NK-92 treated with Interleukin-12 subunit alpha and Interleukin-12 subunit beta, amount 100 ng/mL, for 24 hours (cell line): ENCODE results near the gene BRAT1.
"Not testable (repeated sequence)": the region's sequence is repeated elsewhere in the genome, so short reads cannot be mapped to it uniquely, and the experiment has no call there.

Experiments used
- DNase-seq: peaks from one replicate; lab custom pipeline; 2025; lab: John Stamatoyannopoulos, UW

BRAT1 gene

DNA sequence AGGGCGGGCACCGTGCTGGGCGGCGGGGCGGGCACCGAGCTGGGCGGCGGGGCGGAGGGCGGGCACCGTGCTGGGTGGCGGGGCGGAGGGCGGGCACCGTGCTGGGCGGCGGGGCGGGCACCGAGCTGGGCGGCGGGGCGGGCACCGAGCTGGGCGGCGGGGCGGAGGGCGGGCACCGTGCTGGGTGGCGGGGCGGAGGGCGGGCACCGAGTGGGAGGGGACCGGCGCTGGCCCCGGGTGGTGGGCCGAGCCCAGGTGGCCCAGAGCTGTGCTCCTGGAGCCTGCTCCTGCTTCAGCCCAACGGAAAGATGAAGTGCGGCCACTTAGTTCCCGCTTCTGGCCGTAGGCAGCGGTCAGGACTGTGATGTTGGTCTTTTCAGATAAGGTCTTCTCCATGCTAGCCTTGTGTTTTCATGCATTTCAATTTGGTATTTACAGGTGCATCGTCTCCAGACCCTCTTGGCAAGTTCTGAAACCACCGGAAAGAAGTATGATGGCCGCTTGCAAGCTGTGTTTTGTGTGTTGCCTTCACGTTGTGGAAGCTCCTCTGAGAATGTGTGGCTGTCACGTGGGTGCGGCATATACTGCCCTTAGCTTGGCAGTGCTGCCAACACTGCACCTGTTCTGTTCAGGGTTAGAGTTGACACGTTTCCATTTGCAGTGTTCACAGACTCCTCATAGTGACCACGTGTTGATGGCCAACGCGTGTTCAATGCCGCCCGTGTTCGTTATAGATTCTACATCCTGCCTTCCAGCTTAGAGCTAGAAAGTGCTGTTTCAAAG is 28.7 kb upstream of the BRAT1 start:
- DNase-seq, result no peak

DNA sequence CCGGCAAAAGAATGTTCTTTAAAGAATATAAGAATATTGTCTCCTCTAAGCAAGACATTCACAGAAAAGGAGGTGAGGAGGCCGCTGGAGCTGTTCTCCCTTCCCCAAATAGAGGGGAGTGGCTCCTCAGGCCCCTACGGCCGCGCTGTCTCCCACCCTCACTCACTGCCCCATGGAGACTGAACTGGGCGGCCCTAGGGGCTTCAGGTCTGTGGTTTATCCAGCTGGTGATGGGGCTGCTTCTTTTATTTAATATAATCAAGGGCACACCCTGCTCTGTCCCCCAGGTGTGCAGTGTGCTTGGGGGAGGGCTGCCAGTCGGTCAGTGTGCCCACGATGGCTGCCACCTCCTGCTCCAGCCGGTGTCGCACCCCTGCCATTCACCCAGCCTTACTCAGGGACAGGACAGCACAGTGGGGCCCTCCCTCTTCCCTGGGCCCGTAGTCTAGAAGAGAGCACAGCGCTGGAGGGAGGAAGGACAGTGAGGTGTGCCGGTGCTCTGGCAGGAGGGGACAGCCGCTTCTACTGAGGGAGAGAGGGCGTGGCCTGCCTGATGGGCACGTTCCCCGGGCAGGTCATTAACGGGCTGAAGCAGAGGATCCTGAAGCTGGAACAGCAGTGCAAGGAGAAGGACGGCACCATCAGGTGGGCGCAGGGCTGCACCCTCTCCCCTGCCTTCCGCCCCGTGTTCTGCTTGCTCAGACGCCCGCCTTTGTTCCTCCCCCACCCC is 26.8 kb upstream of the BRAT1 start:
- DNase-seq, result no peak

DNA sequence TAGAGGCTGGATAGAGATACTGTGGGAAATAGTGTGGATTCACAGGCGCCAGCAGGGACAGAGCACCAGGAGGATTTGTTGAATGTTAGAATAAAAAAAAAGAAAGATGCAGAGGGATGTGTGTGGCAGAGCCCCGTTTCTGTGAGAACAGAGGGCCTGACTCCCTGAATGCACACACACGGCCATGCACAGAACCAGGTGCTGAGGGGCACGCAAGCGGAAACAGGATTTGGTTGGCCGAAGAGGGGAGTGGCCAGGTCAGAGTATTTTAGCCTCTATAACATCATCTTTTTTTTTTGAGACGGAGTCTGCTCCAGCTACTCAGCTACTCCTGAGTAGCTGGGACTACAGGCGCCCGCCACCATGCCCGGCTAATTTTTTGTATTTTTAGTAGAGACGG is 25.3 kb upstream of the BRAT1 start:
- no peak for DNase-seq

DNA sequence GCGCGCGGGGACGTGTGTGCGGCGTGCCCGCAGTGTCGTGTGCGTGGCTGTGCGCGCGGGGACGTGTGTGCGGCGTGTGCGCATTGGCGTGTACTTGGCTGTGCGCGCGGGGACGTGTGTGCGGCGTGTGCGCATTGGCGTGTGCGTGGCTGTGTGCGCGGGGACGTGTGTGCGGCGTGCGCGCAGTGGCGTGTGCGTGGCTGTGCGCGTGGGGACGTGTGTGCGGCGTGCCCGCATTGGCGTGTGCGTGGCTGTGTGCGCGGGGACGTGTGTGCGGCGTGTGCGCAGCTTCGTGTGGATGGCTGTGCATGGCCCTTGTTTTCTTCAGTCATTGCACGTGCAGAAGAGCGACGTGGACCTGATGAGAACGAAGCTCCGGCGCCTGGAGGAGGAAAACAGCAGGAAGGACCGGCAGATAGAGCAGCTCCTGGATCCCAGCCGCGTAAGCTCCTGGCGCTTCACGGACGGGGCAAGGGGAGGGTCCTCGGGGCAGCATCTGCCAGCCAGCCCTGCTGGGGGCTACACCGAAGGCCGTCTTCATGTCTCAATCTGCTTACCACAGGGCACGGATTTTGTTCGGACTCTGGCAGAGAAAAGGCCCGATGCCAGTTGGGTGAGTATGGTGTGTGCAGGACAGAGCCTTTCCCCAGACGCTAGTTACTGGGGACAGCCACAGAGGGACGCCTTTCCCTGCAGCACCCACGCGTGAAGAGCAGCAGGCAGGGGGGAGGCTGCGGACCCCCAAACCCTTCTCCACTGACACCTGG is 22.8 kb upstream of the BRAT1 start:
- DNase-seq, result no peak

DNA sequence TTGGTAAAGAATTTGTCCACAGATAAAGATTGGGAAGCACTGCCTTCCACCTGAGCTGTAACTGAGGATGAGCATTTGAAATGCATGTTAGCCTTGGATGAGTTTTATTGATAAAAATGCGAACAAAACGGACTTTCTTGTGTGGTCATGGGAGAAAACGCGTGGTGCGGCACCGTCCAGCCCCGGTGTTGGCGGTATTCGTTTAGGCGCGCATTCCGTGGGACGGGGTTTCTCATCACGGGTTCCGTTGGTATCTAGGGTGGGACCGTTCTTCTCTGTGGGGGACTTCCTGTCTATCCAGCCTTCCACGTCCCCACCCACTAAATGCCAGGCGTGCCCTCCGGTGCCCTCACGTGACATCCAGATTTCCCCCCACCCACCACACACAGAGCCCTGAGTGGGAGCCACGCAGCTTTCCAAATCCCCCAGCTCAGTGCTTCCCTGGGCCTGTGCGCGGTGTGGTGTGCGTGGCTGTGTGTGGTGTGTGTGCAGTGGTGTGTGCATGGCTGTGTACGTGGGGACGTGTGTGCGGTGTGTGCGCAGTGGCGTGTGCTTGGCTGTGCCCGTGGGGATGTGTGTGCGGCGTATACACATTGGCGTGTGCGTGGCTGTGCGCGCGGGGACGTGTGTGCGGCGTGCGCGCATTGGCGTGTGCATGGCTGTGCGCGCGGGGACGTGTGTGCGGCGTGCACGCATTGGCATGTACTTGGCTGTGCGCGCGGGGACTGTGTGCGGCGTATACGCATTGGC is 21.6 kb upstream of the BRAT1 start:
- DNase-seq, result no peak

DNA sequence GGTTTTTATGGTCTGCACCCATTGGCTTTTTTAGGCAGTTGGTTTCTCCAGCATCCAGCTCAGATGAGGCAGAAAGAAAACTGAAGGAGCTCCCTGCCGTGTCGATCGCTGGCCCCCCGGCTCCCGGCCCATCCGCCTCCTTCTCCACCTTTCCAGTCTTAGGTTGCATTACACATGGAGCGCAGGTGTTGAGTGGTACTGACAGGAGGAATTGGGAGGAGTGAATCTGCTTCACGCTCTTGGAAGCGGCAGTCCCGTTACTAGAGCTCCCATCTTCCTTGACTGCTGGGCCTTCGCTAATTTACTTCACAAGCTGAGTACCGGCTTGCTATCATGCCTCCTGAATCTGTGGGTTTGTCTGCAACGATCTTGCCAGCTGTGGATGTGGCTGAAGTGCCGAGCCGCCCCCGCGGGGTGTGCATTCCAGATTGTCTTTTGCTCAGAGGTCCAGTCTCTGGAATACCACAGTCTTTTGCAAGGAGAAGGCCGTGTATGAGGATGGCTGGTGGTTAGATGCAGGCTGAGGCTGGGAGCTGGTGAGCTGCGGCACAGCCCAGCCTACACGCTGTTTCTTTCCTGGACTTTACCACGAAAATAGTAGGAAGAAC is 20.5 kb upstream of the BRAT1 start:
- DNase-seq, result no peak

- DNase-seq, result no peak
These were observed 19.9 kb upstream of the BRAT1 start for GRCh38 chr7:2575046-2575732.

- DNase-seq, result no peak
These were observed 18.4 kb upstream of the BRAT1 start for GRCh38 chr7:2573761-2574160.

- DNase-seq, result no peak
These were observed 16.9 kb upstream of the BRAT1 start for GRCh38 chr7:2572101-2572842.

DNA sequence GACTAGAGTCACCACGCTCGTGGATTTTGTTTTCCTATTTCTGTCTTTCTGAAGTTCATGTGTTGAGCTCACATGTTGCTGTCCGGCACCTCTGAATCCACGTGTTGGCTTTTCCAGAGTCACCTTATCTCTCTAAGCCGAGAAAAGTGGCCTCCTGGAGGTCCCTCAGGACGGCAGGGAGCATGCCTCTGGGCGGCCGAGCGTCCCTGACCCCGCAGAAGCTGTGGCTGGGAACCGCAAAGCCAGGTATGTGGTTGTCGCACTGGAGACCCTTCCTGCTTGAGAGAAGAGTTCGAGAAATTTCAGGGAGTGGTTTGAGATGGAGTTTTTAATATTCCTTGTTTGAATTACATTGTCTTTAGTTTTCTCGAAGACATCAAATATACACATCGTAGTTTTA is 16.1 kb upstream of the BRAT1 start:
- DNase-seq, result no peak

DNA sequence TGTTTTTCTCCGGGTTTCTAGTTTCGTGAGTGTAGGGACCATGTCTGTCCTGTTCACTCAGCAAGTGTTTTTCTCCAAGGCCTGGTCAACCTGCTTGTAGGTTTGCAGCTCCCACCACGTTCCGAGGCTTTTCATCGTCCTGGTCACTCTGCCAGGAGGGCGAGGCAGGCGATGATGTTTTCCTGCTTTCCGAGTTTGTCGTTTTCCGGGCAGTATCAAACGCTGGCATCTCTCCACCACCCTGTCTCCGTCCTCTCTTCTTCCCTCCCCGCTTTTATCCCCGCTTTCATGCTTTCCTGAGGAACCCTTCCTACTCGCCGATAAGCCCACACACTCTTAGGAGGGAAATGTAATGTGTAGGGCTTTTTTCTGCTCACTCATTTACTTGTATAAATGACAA is 14.7 kb upstream of the BRAT1 start:
- no peak for DNase-seq

DNA sequence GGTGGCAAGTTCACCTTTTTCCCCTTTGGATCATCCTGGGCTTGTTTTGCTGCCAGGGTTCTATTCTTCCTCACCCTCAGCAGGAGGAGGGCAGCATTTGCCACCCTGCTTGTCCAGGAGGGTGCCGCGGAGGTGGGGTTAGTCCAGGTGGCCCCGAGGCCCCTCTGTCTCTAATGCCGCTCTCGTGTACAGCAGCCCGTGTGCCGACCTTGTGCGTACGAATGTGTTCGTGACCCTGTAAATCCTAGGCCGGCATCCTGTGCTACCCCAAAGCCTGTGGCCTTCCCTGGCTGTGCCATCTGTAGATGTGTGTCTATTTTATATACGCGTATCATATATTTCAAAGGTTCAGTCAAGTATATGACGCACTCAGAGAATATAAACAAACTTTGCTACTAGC is 14.1 kb upstream of the BRAT1 start:
- DNase-seq, result no peak

DNA sequence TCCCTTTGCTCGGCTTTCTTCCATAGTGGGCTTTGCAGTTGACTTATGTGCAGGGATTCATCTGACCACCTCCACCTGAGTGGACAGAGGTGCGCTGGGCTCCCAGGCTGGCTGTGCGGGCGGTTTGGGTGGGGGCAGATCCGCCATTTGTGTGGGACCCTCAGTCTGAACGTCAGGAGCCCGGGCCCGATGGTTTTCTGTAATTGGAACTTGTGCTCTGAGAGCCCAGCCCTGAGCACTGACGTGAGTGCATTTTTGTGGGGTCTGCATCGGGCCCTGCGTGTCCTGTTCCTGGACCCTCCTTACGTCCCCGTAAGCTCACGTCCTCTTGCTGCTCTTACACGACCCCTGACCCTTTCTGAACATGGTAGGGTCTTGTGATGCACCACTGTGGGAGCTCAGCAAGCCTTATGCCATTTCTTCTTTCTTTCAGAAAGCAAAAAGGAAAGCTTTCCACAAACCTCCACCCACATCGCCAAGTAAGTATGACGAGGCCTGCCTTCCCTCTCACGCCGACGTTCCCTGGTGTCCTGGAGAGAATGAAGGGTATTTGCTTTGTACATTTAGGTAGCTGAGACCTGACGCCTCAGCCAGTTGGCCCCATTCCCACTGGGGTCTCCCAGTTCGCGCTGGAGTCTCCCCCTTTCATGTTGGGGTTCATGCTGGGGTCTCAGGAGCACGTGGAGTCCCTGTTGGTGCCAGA is 13.3 kb upstream of the BRAT1 start:
- no peak for DNase-seq

DNA sequence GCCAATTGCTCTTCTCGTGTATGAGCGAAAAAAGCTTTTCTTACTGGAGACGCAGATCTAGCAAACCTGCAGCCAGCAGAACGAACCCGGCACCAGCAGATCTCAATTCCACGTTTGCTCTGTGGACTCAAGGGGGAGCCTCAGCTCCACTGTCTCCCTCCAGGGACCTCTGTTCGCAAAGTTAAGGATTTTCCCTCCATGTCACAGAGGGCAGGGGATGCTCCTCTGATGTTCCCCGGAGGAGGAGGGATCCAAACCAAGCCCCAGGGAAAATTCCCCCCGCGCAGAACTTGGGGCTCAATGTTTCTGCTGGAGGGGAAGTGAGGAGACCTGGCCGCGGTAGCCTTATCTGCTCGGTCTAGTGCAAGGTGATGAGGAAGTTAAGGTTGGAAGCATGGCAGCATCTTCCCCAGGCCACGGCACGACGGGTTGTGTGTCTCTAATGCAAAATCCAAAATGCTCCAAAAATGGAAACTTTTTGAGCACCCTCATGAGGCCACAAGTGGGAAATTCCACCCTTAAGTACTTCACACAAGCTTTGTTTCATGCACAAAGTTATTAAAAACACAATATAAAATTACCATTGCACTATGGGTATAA is 12.5 kb upstream of the BRAT1 start:
- no peak for DNase-seq

- DNase-seq, result no peak
These were observed 11.8 kb upstream of the BRAT1 start for GRCh38 chr7:2566890-2567678.

GRCh38 chr7:2566348-2566889 is 11.1 kb upstream of the BRAT1 start:
- DNase-seq, result no peak

- no peak for DNase-seq
These were observed 9.7 kb upstream of the BRAT1 start for GRCh38 chr7:2564970-2565540.

GRCh38 chr7:2563955-2564354 is 8.6 kb upstream of the BRAT1 start:
- not testable (repeated sequence) for DNase-seq
